Measurements from ENCODE around the gene KLF3. TPM values are rescaled to one million over a fixed set of nuclear protein-coding genes. Genes with fewer than 3 reads are reported as not detected.

The KLF3 gene
- total RNA-seq, 1 experiment from 2014 or later, result 37.5 TPM

GRCh38 chr4:38733663-38734062 is 69.7 kb downstream of the KLF3 start:
- ChIA-PET POLR2A (ENCODE audit: unreplicated experiment) (no interaction called here), CTCF (no interaction called here)
- H3K36me3 ChIP-seq (ENCODE audit: low read depth), result no peaks in the 10 kb centered on the region
- H3K9me3 ChIP-seq (ENCODE audit: insufficient read depth, low read depth), result no peaks in the 10 kb centered on the region
- peaks cover 20% of the 10 kb centered on the region for H3K4me1 ChIP-seq (replicated peaks; ENCODE audit: insufficient read depth)
- H3K9me2 ChIP-seq (ENCODE audit: insufficient read depth), result no peaks in the 10 kb centered on the region; the same call in 1 of the 2 replicates
- peaks cover 11% of the 10 kb centered on the region for H3F3A ChIP-seq (ENCODE audit: insufficient read depth, low read depth)
- BruUV-seq (replicated peaks), result no TSS peak
- intact Hi-C loops (cut with micrococcal nuclease; ENCODE audit: unreplicated experiment), result loop anchor here (5.0 kb wide), 1 partner anchor 1131 kb away; no protein-coding TSS in a partner anchor
- no peak overlapping the region for H3K27ac ChIP-seq
- H3K4me2 ChIP-seq, result no peak overlapping the region
- TF ChIP-seq EZH2 (IDR thresholded peaks at IDR 0.05; ENCODE audit: low read depth) (no peak), CTCF (conservative IDR thresholded peaks at IDR 0.05) (no peak)
- no peak overlapping the region for H3K4me3 ChIP-seq
- no peak overlapping the region for H2AFZ ChIP-seq
- DNase-seq, result no peak
- no peaks in the 10 kb centered on the region for H4K20me1 ChIP-seq (ENCODE audit: insufficient read depth)
- no peaks in the 10 kb centered on the region for H3K27me3 ChIP-seq (ENCODE audit: insufficient read depth, low read depth)
- H3K79me2 ChIP-seq (ENCODE audit: low read depth), result no peaks in the 10 kb centered on the region

GRCh38 chr4:38734446-38734845 is 70.4 kb downstream of the KLF3 start:
- BruUV-seq (replicated peaks), result no TSS peak
- CTCF ChIA-PET, result no interaction called here
- intact Hi-C loops (cut with micrococcal nuclease; ENCODE audit: unreplicated experiment), result loop anchor here (5.0 kb wide), 1 partner anchor 1132 kb away; no protein-coding TSS in a partner anchor

GRCh38 chr4:38734911-38735310 is 70.9 kb downstream of the KLF3 start:
- DNase-seq, result no peak
- H4K20me1 ChIP-seq (ENCODE audit: insufficient read depth), result no peaks in the 10 kb centered on the region
- no peaks in the 10 kb centered on the region for H3K9me3 ChIP-seq (ENCODE audit: insufficient read depth, low read depth)
- H3F3A ChIP-seq (ENCODE audit: insufficient read depth, low read depth), result peaks cover under 1% of the 10 kb centered on the region; the same call in 1 of the 2 replicates
- H3K4me3 ChIP-seq, result no peak overlapping the region
- no peaks in the 10 kb centered on the region for H3K27me3 ChIP-seq (ENCODE audit: insufficient read depth, low read depth)
- TF ChIP-seq EZH2 (IDR thresholded peaks at IDR 0.05; ENCODE audit: low read depth), result no peak
- no peak for TF ChIP-seq CTCF (conservative IDR thresholded peaks at IDR 0.05)
- H3K27ac ChIP-seq, result no peak overlapping the region
- no TSS peak for BruUV-seq (replicated peaks)
- no peak overlapping the region for H2AFZ ChIP-seq
- CTCF ChIA-PET, result no interaction called here
- POLR2A ChIA-PET (ENCODE audit: unreplicated experiment), result interaction anchor here (0.9 kb wide), 1 partner anchor 556 kb away, joined by 4 read pairs; no protein-coding TSS in a partner anchor
- H3K79me2 ChIP-seq (ENCODE audit: low read depth), result no peaks in the 10 kb centered on the region
- no peak overlapping the region for H3K4me2 ChIP-seq
- no peaks in the 10 kb centered on the region; the same call in 1 of the 2 replicates for H3K9me2 ChIP-seq (ENCODE audit: insufficient read depth)
- intact Hi-C loops (cut with micrococcal nuclease; ENCODE audit: unreplicated experiment), result loop anchor here (5.0 kb wide), 1 partner anchor 1133 kb away; no protein-coding TSS in a partner anchor
- peaks cover 11% of the 10 kb centered on the region for H3K4me1 ChIP-seq (replicated peaks; ENCODE audit: insufficient read depth)
- H3K36me3 ChIP-seq (ENCODE audit: low read depth), result no peaks in the 10 kb centered on the region

More at GRCh38 chr4:38734446-38734845, 70.4 kb downstream of the KLF3 start:
- no peak for DNase-seq
- Histone ChIP-seq H3K4me2 (no peak overlapping the region), H3K27me3 (ENCODE audit: insufficient read depth, low read depth) (no peaks in the 10 kb centered on the region), H3K4me3 (no peak overlapping the region), H3K36me3 (ENCODE audit: low read depth) (no peaks in the 10 kb centered on the region), H3K9me2 (ENCODE audit: insufficient read depth) (no peaks in the 10 kb centered on the region; the same call in 1 of the 2 replicates), H3F3A (ENCODE audit: insufficient read depth, low read depth) (peaks cover 5% of the 10 kb centered on the region), H3K79me2 (ENCODE audit: low read depth) (no peaks in the 10 kb centered on the region), H3K27ac (no peak overlapping the region), H4K20me1 (ENCODE audit: insufficient read depth) (no peaks in the 10 kb centered on the region), H3K4me1 (replicated peaks; ENCODE audit: insufficient read depth) (peaks cover 14% of the 10 kb centered on the region), H3K9me3 (ENCODE audit: insufficient read depth, low read depth) (no peaks in the 10 kb centered on the region), H2AFZ (no peak overlapping the region)
- POLR2A ChIA-PET (ENCODE audit: unreplicated experiment), result interaction anchor here (0.7 to 0.9 kb wide), 2 partner anchors 411 to 555 kb away, joined by 4 to 8 read pairs; no protein-coding TSS in a partner anchor
- no peak for TF ChIP-seq EZH2 (IDR thresholded peaks at IDR 0.05; ENCODE audit: low read depth)
- TF ChIP-seq CTCF (conservative IDR thresholded peaks at IDR 0.05), result no peak

Measured in PC-9 (cell line).